Trophoblast cell (in vitro differentiated cells and primary cell): Measurements from ENCODE around the gene RBMS1.

ENCODE experiments used
- DNase-seq, 2 donors: peaks; one replicate each; pipeline ENCODE4 v3.0.0-alpha.2; 2016
- H2AFZ ChIP-seq: 2 replicates; pipeline ENCODE4 v1.6.1; 2013; ENCODE audit warnings: low read length, moderate library complexity, mild to moderate bottlenecking; ENCODE audit not compliant: insufficient read depth, poor library complexity
- H2AK5ac ChIP-seq: 2 replicates; pipeline ENCODE4 v1.6.1; 2013; ENCODE audit warnings: mild to moderate bottlenecking, low read length
- H2BK120ac ChIP-seq: 2 replicates; pipeline ENCODE4 v1.6.1; 2013; ENCODE audit warnings: low read length, mild to moderate bottlenecking, moderate library complexity; ENCODE audit not compliant: insufficient read depth, poor library complexity
- H2BK12ac ChIP-seq: 2 replicates; pipeline ENCODE4 v1.6.1; 2013; ENCODE audit warnings: mild to moderate bottlenecking, low read length, moderate library complexity
- H2BK5ac ChIP-seq: 2 replicates; pipeline ENCODE4 v1.6.1; 2013; ENCODE audit warnings: low read length, low read depth, moderate library complexity, mild to moderate bottlenecking; ENCODE audit not compliant: poor library complexity
- H3K14ac ChIP-seq: 2 replicates; pipeline ENCODE4 v1.6.1; 2013; ENCODE audit warnings: mild to moderate bottlenecking, low read length
- H3K18ac ChIP-seq: 2 replicates; pipeline ENCODE4 v1.6.1; 2013; ENCODE audit warnings: mild to moderate bottlenecking, low read length
- H3K23ac ChIP-seq: 2 replicates; pipeline ENCODE4 v1.6.1; 2013; ENCODE audit warnings: low read length
- H3K27ac ChIP-seq: 2 replicates; pipeline ENCODE4 v1.5.1; 2013; ENCODE audit warnings: low read depth, mild to moderate bottlenecking, inconsistent platforms, low read length, moderate library complexity
- H3K27me3 ChIP-seq: 2 replicates; pipeline ENCODE4 v1.6.1; 2013; ENCODE audit warnings: inconsistent platforms, mild to moderate bottlenecking, low read length, moderate library complexity; ENCODE audit not compliant: insufficient read depth
- H3K36me3 ChIP-seq, 2 experiments: 1 replicate in 1 of 2; 2 replicates in 1 of 2; pipeline ENCODE4 v1.6.1; 2013; ENCODE audit warnings: low read length in 2 of 2, mild to moderate bottlenecking in 2 of 2, moderate library complexity in 1 of 2; ENCODE audit not compliant: insufficient read depth in 2 of 2, control insufficient read depth in 1 of 2
- H3K4ac ChIP-seq: 2 replicates; pipeline ENCODE4 v1.6.1; 2013; ENCODE audit warnings: low read depth, mild to moderate bottlenecking, low read length, moderate library complexity
- H3K4me1 ChIP-seq, 2 experiments: 1 replicate in 1 of 2; 2 replicates in 1 of 2; pipeline ENCODE4 v1.6.1; 2013; ENCODE audit warnings: low read length in 2 of 2, mild to moderate bottlenecking in 2 of 2, moderate library complexity in 1 of 2; ENCODE audit not compliant: insufficient read depth in 2 of 2, control insufficient read depth in 1 of 2
- H3K4me2 ChIP-seq: 2 replicates; pipeline ENCODE4 v1.6.1; 2013; ENCODE audit warnings: inconsistent platforms, mild to moderate bottlenecking, low read length, moderate library complexity
- H3K4me3 ChIP-seq: 2 replicates; pipeline ENCODE4 v1.5.1; 2013; ENCODE audit warnings: mild to moderate bottlenecking, low read depth, low read length, inconsistent platforms
- H3K79me1 ChIP-seq: one replicate; pipeline ENCODE4 v1.6.1; 2013; ENCODE audit warnings: low read length
- H3K79me2 ChIP-seq: 2 replicates; pipeline ENCODE4 v1.6.1; 2013; ENCODE audit warnings: low read length, mild to moderate bottlenecking; ENCODE audit not compliant: control insufficient read depth, insufficient read depth, poor library complexity
- H3K9ac ChIP-seq: 2 replicates; pipeline ENCODE4 v1.6.1; 2013; ENCODE audit warnings: mild to moderate bottlenecking, low read length
- H3K9me3 ChIP-seq: 2 replicates; pipeline ENCODE4 v1.6.1; 2013; ENCODE audit warnings: low read depth, mild to moderate bottlenecking, control low read depth, inconsistent platforms, low read length; ENCODE audit not compliant: insufficient read depth
- H4K12ac ChIP-seq: 2 replicates; pipeline ENCODE4 v1.6.1; 2013; ENCODE audit warnings: low read depth, mild to moderate bottlenecking, low read length, moderate library complexity
- H4K8ac ChIP-seq: 2 replicates; pipeline ENCODE4 v1.6.1; 2013; ENCODE audit warnings: low read depth, mild to moderate bottlenecking, low read length, moderate library complexity
- H4K91ac ChIP-seq: one replicate; pipeline ENCODE4 v1.6.1; 2013; ENCODE audit warnings: low read depth, mild to moderate bottlenecking, low read length, moderate library complexity
- WGBS: extraction: QIAGEN DNeasy Blood & Tissue Kit; methylation state at CpG from one replicate; pipeline ENCODE4 v1.1.7; 2013; ENCODE audit warnings: missing lambda C conversion rate; ENCODE audit not compliant: insufficient read length, insufficient coverage; ENCODE audit errors: extremely low coverage; 5-methylcytosine and 5-hydroxymethylcytosine counted together

The RBMS1 gene

DNA sequence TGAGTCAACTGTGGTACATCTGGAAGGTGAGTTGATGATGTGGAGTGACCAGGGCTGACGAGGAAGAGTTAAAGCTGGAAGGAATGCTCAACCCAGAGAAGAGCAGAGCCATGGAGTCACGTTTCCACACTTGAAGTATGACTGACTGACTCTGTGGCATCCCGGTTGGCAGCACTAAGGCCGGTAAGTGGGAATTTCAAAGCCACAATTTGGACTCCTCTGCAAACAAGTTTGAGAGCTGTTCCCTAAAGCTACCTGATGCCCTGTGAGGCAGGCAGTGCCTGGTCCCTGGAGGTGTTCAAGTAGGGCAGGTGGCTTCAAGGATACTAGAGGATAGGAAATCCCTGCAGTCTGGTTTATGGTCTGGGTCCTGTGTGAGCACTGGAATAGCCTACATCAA, 224.2 kb downstream of the RBMS1 start:
- Histone ChIP-seq H3K4me1 (peaks cover 15 to 23% of the 10 kb centered on the region in 2 experiments), H3K4ac (peak overlapping the region; percentile 63), H4K91ac (peak overlapping the region; percentile 99), H3K4me3 (no peak overlapping the region), H3K27ac (peak overlapping the region; percentile 95), H3K9ac (no peak overlapping the region), H3K14ac (peak overlapping the region; percentile 92), H3K27me3 (no peaks in the 10 kb centered on the region), H2BK12ac (peak overlapping the region; percentile 75), H2BK120ac (peak overlapping the region; percentile 98), H3K36me3 (peaks cover 1 to 7% of the 10 kb centered on the region in 2 experiments), H3K79me1 (peaks cover 31% of the 10 kb centered on the region), H2AFZ (no peak overlapping the region), H2BK5ac (peak overlapping the region; percentile 98), H3K4me2 (peak overlapping the region; percentile 17), H3K79me2 (peaks cover 11% of the 10 kb centered on the region), H4K12ac (peak overlapping the region; percentile 20), H3K18ac (peak overlapping the region; percentile 44), H3K9me3 (no peaks in the 10 kb centered on the region), H2AK5ac (peak overlapping the region; percentile 55), H4K8ac (peak overlapping the region; percentile 92), H3K23ac (no peak overlapping the region)
- DNase-seq = no peak
- no CpG with 5 or more reads among the region's 4 CpGs for WGBS

GRCh38 chr2:160268151-160268781, 225.3 kb downstream of the RBMS1 start:
- no peaks in the 10 kb centered on the region for H3K9me3 ChIP-seq
- H2AFZ ChIP-seq = no peak overlapping the region
- no peak overlapping the region for H2BK5ac ChIP-seq
- no peaks in the 10 kb centered on the region for H3K27me3 ChIP-seq
- H3K23ac ChIP-seq = no peak overlapping the region
- H3K36me3 ChIP-seq = peaks cover 1 to 7% of the 10 kb centered on the region in 2 experiments
- H4K91ac ChIP-seq = peak overlapping the region; percentile 75
- no peak overlapping the region for H3K4me2 ChIP-seq
- no peak overlapping the region for H2BK12ac ChIP-seq
- H3K4me1 ChIP-seq = peaks cover 15 to 23% of the 10 kb centered on the region in 2 experiments
- H3K4me3 ChIP-seq = no peak overlapping the region
- H3K14ac ChIP-seq = no peak overlapping the region
- no CpG with 5 or more reads among the region's 2 CpGs for WGBS
- no peak overlapping the region for H3K18ac ChIP-seq
- H4K8ac ChIP-seq = no peak overlapping the region
- H3K9ac ChIP-seq = no peak overlapping the region
- no peak overlapping the region for H3K4ac ChIP-seq
- H4K12ac ChIP-seq = no peak overlapping the region
- peaks cover 32% of the 10 kb centered on the region for H3K79me1 ChIP-seq
- H2AK5ac ChIP-seq = no peak overlapping the region
- no peak overlapping the region for H3K27ac ChIP-seq
- H2BK120ac ChIP-seq = peak overlapping the region; percentile 81
- H3K79me2 ChIP-seq = peaks cover 11% of the 10 kb centered on the region
- no peak for DNase-seq

GRCh38 chr2:160267692-160268091, 225.9 kb downstream of the RBMS1 start:
- Histone ChIP-seq H2BK12ac (no peak overlapping the region), H3K79me1 (peaks cover 32% of the 10 kb centered on the region), H3K27me3 (no peaks in the 10 kb centered on the region), H3K9ac (no peak overlapping the region), H3K36me3 (peaks cover 0 to 7% of the 10 kb centered on the region in 2 experiments), H3K4ac (no peak overlapping the region), H4K8ac (no peak overlapping the region), H2AK5ac (no peak overlapping the region), H3K79me2 (peaks cover 11% of the 10 kb centered on the region), H3K9me3 (no peaks in the 10 kb centered on the region), H3K4me1 (peaks cover 15 to 21% of the 10 kb centered on the region in 2 experiments), H2BK5ac (no peak overlapping the region), H2BK120ac (no peak overlapping the region), H4K12ac (no peak overlapping the region), H3K4me2 (no peak overlapping the region), H3K27ac (no peak overlapping the region), H3K14ac (no peak overlapping the region), H4K91ac (no peak overlapping the region), H3K23ac (no peak overlapping the region), H2AFZ (no peak overlapping the region), H3K4me3 (no peak overlapping the region), H3K18ac (no peak overlapping the region)
- no CpG with 5 or more reads among the region's 1 CpG for whole genome bisulfite sequencing
- DNase-seq = no peak

DNA sequence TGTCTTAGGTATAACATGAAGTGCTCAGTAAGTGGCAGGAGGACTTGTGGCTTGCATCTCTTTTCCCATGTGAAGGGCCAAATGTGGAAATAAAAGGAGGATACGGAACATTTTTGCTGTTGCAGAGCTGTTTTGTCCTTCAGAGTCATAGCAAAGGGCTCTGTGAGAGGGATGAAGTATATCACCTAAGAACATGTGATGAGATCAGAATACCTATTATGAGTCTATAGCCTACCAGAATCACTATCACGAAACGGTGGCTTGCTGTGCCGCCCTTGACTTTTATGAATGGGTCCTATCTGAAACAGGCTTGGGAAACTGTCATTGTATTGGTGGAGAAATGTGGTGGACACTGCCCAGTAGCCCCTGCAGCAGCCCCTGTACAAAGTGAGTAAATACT, 226.6 kb downstream of the RBMS1 start:
- Histone ChIP-seq H3K27me3 (no peaks in the 10 kb centered on the region), H3K4me2 (no peak overlapping the region), H3K4me3 (no peak overlapping the region), H2AK5ac (no peak overlapping the region), H2BK120ac (no peak overlapping the region), H3K4ac (no peak overlapping the region), H4K8ac (no peak overlapping the region), H3K18ac (no peak overlapping the region), H2BK12ac (peak overlapping the region; percentile 47), H3K23ac (no peak overlapping the region), H3K9me3 (no peaks in the 10 kb centered on the region), H3K4me1 (peaks cover 15 to 21% of the 10 kb centered on the region in 2 experiments), H3K14ac (no peak overlapping the region), H4K91ac (peak overlapping the region; percentile 40), H3K9ac (no peak overlapping the region), H3K79me2 (peaks cover 11% of the 10 kb centered on the region), H3K79me1 (peaks cover 32% of the 10 kb centered on the region), H4K12ac (no peak overlapping the region), H3K36me3 (peaks cover 0 to 7% of the 10 kb centered on the region in 2 experiments), H2AFZ (no peak overlapping the region), H3K27ac (no peak overlapping the region), H2BK5ac (no peak overlapping the region)
- DNase-seq = no peak
- no CpG with 5 or more reads among the region's 4 CpGs for WGBS
